NCI-H1105 treated with DMSO at 0.1 percent for 48 hours (cell line): ENCODE measurements around the gene URB1.
"Not testable (repeated sequence)": the region's sequence is repeated elsewhere in the genome, so short reads cannot be mapped to it uniquely, and the experiment has no call there.

Experiments
- DNase-seq: peaks from one replicate; lab custom pipeline; 2025; lab: John Stamatoyannopoulos, UW

Gene URB1

GRCh38 chr21:32412162-32413014 lies 19.6 kb upstream of the URB1 start, which contains the start of gene EVA1C:
Gene EVA1C (plus strand): TSS chr21:32412706. CDS start chr21:32412854, 148 bp downstream.
- DNase-seq, result peak; percentile 71

- DNase-seq, result peak; percentile 49
Measured at GRCh38 chr21:32411350-32412161, 18.7 kb upstream of the URB1 start.

GRCh38 chr21:32410916-32411315 lies 18.1 kb upstream of the URB1 start:
- DNase-seq, result no peak

- no peak for DNase-seq
Measured at GRCh38 chr21:32410291-32410690, 17.5 kb upstream of the URB1 start.

GRCh38 chr21:32406405-32406804 lies 13.6 kb upstream of the URB1 start:
- no peak for DNase-seq

GRCh38 chr21:32403201-32403777 lies 10.5 kb upstream of the URB1 start:
- DNase-seq, result peak; percentile 46

GRCh38 chr21:32393677-32394001 lies 827 bp upstream of the URB1 start:
- no peak for DNase-seq

GRCh38 chr21:32392299-32392879 lies 423 bp downstream of the URB1 start:
- DNase-seq, result no peak

- DNase-seq, result no peak
Measured at GRCh38 chr21:32391755-32392154, 1.1 kb downstream of the URB1 start.

GRCh38 chr21:32390537-32391224 lies 2.1 kb downstream of the URB1 start:
- not testable (repeated sequence) for DNase-seq

GRCh38 chr21:32389337-32390015 lies 3.3 kb downstream of the URB1 start:
- DNase-seq, result no peak

GRCh38 chr21:32388306-32388705 lies 4.5 kb downstream of the URB1 start:
- DNase-seq, result no peak

- no peak for DNase-seq
Measured at GRCh38 chr21:32387151-32387550, 5.7 kb downstream of the URB1 start.

- no peak for DNase-seq
Measured at GRCh38 chr21:32386195-32386870, 6.5 kb downstream of the URB1 start.

GRCh38 chr21:32383812-32384211 lies 9.0 kb downstream of the URB1 start:
- no peak for DNase-seq

- DNase-seq, result peak; percentile 88
Measured at GRCh38 chr21:32382108-32382644, 10.6 kb downstream of the URB1 start.

GRCh38 chr21:32381571-32381970 lies 11.2 kb downstream of the URB1 start:
- no peak for DNase-seq

- DNase-seq, result no peak
Measured at GRCh38 chr21:32380940-32381339, 11.9 kb downstream of the URB1 start.

- DNase-seq, result no peak
Measured at GRCh38 chr21:32378956-32379355, 13.9 kb downstream of the URB1 start.

GRCh38 chr21:32377991-32378390 lies 14.8 kb downstream of the URB1 start:
- DNase-seq, result no peak
